ENCODE data around the gene OLFML3. TPM values are rescaled to one million over a fixed set of nuclear protein-coding genes. Genes with fewer than 3 reads are reported as not detected.

OLFML3 gene
- total RNA-seq, 2 experiments from 2014 or later, result 0.10 TPM; not detected in 1

- Mint-ChIP-seq H3K9me3 (no peaks in the 10 kb centered on the region), H3K27ac (no peak overlapping the region), H3K36me3 (ENCODE audit: low read depth) (no peaks in the 10 kb centered on the region), H3K27me3 (ENCODE audit: low read depth) (no peaks in the 10 kb centered on the region), H3K4me3 (no peak overlapping the region), H3K4me1 (ENCODE audit: low read depth) (peaks cover 16% of the 10 kb centered on the region)
- CTCF ChIA-PET, result interaction anchor here (0.6 to 1.4 kb wide), 2 partner anchors 292 to 300 kb away, joined by 3 to 8 read pairs; no protein-coding TSS in a partner anchor
- no peak for DNase-seq
- intact Hi-C loops (cut with micrococcal nuclease), result no loop called here
Measured at GRCh38 chr1:113981962-113982931, 3.0 kb downstream of the OLFML3 start.

- no peaks in the 10 kb centered on the region for H3K36me3 Mint-ChIP-seq (ENCODE audit: low read depth)
- no peak for DNase-seq
- no peaks in the 10 kb centered on the region for H3K27me3 Mint-ChIP-seq (ENCODE audit: low read depth)
- peaks cover 11% of the 10 kb centered on the region for H3K4me1 Mint-ChIP-seq (ENCODE audit: low read depth)
- no peak overlapping the region for H3K4me3 Mint-ChIP-seq
- CTCF ChIA-PET, result interaction anchor here (1.2 kb wide), 1 partner anchor 300 kb away, joined by 4 read pairs; no protein-coding TSS in a partner anchor
- intact Hi-C loops (cut with micrococcal nuclease), result no loop called here
- H3K27ac Mint-ChIP-seq, result no peak overlapping the region
- H3K9me3 Mint-ChIP-seq, result no peaks in the 10 kb centered on the region
Measured at GRCh38 chr1:113982949-113983348, 3.7 kb downstream of the OLFML3 start.

- intact Hi-C loops (cut with micrococcal nuclease), result no loop called here
- no peak for DNase-seq
- no peak overlapping the region for H3K27ac Mint-ChIP-seq
- no peaks in the 10 kb centered on the region for H3K9me3 Mint-ChIP-seq
- CTCF ChIA-PET, result interaction anchor here (1.2 kb wide), 1 partner anchor 299 kb away, joined by 4 read pairs; no protein-coding TSS in a partner anchor
- H3K27me3 Mint-ChIP-seq (ENCODE audit: low read depth), result no peaks in the 10 kb centered on the region
- no peak overlapping the region for H3K4me3 Mint-ChIP-seq
- H3K36me3 Mint-ChIP-seq (ENCODE audit: low read depth), result no peaks in the 10 kb centered on the region
- peaks cover 7% of the 10 kb centered on the region for H3K4me1 Mint-ChIP-seq (ENCODE audit: low read depth)
Measured at GRCh38 chr1:113983391-113983790, 4.1 kb downstream of the OLFML3 start.

- no peak overlapping the region for H3K4me3 Mint-ChIP-seq
- CTCF ChIA-PET, result interaction anchor here (1.2 kb wide), 1 partner anchor 299 kb away, joined by 4 read pairs; no protein-coding TSS in a partner anchor
- no peak for DNase-seq
- no peaks in the 10 kb centered on the region for H3K9me3 Mint-ChIP-seq
- no peaks in the 10 kb centered on the region for H3K36me3 Mint-ChIP-seq (ENCODE audit: low read depth)
- intact Hi-C loops (cut with micrococcal nuclease), result no loop called here
- peaks cover 3% of the 10 kb centered on the region for H3K4me1 Mint-ChIP-seq (ENCODE audit: low read depth)
- H3K27ac Mint-ChIP-seq, result no peak overlapping the region
- no peaks in the 10 kb centered on the region for H3K27me3 Mint-ChIP-seq (ENCODE audit: low read depth)
Measured at GRCh38 chr1:113983826-113984225, 4.6 kb downstream of the OLFML3 start.

GRCh38 chr1:113984710-113985109 lies 5.4 kb downstream of the OLFML3 start:
- Mint-ChIP-seq H3K4me3 (no peak overlapping the region), H3K36me3 (ENCODE audit: low read depth) (no peaks in the 10 kb centered on the region), H3K4me1 (ENCODE audit: low read depth) (no peaks in the 10 kb centered on the region), H3K9me3 (peaks cover 2% of the 10 kb centered on the region), H3K27ac (no peak overlapping the region), H3K27me3 (ENCODE audit: low read depth) (peaks cover 1% of the 10 kb centered on the region)
- intact Hi-C loops (cut with micrococcal nuclease), result no loop called here
- no peak for DNase-seq
- CTCF ChIA-PET, result interaction anchor here (0.6 to 1.2 kb wide), 2 partner anchors 214 to 298 kb away, joined by 4 to 5 read pairs; no protein-coding TSS in a partner anchor

GRCh38 chr1:113986802-113987201 lies 7.5 kb downstream of the OLFML3 start:
- H3K36me3 Mint-ChIP-seq (ENCODE audit: low read depth), result no peaks in the 10 kb centered on the region
- peaks cover 2% of the 10 kb centered on the region for H3K9me3 Mint-ChIP-seq
- CTCF ChIA-PET, result no interaction called here
- DNase-seq, result no peak
- H3K27ac Mint-ChIP-seq, result no peak overlapping the region
- H3K4me1 Mint-ChIP-seq (ENCODE audit: low read depth), result no peaks in the 10 kb centered on the region
- H3K4me3 Mint-ChIP-seq, result no peak overlapping the region
- intact Hi-C loops (cut with micrococcal nuclease), result no loop called here
- peaks cover 4% of the 10 kb centered on the region for H3K27me3 Mint-ChIP-seq (ENCODE audit: low read depth)

- Mint-ChIP-seq H3K4me1 (ENCODE audit: low read depth) (no peaks in the 10 kb centered on the region), H3K27me3 (ENCODE audit: low read depth) (peaks cover 4% of the 10 kb centered on the region), H3K36me3 (ENCODE audit: low read depth) (no peaks in the 10 kb centered on the region), H3K9me3 (peaks cover 2% of the 10 kb centered on the region), H3K4me3 (no peak overlapping the region), H3K27ac (no peak overlapping the region)
- intact Hi-C loops (cut with micrococcal nuclease), result no loop called here
- no peak for DNase-seq
- CTCF ChIA-PET, result no interaction called here
Measured at GRCh38 chr1:113987259-113987658, 8.0 kb downstream of the OLFML3 start.

- no peak for DNase-seq
- peaks cover 16% of the 10 kb centered on the region for H3K9me3 Mint-ChIP-seq
- H3K36me3 Mint-ChIP-seq (ENCODE audit: low read depth), result no peaks in the 10 kb centered on the region
- H3K4me3 Mint-ChIP-seq, result no peak overlapping the region
- CTCF ChIA-PET, result interaction anchor here (0.6 kb wide), 1 partner anchor 14 kb away, joined by 3 read pairs; no protein-coding TSS in a partner anchor
- intact Hi-C loops (cut with micrococcal nuclease), result no loop called here
- H3K4me1 Mint-ChIP-seq (ENCODE audit: low read depth), result no peaks in the 10 kb centered on the region
- peaks cover 7% of the 10 kb centered on the region for H3K27me3 Mint-ChIP-seq (ENCODE audit: low read depth)
- no peak overlapping the region for H3K27ac Mint-ChIP-seq
Measured at GRCh38 chr1:113990530-113990929, 11.3 kb downstream of the OLFML3 start.

- Mint-ChIP-seq H3K4me3 (no peak overlapping the region), H3K36me3 (ENCODE audit: low read depth) (no peaks in the 10 kb centered on the region), H3K4me1 (ENCODE audit: low read depth) (no peaks in the 10 kb centered on the region), H3K27ac (no peak overlapping the region), H3K27me3 (ENCODE audit: low read depth) (peaks cover 8% of the 10 kb centered on the region), H3K9me3 (peaks cover 17% of the 10 kb centered on the region)
- CTCF ChIA-PET, result no interaction called here
- intact Hi-C loops (cut with micrococcal nuclease), result no loop called here
- DNase-seq, result no peak
Measured at GRCh38 chr1:113990961-113991360, 11.7 kb downstream of the OLFML3 start.

- Mint-ChIP-seq H3K4me1 (ENCODE audit: low read depth) (no peaks in the 10 kb centered on the region), H3K27me3 (ENCODE audit: low read depth) (peaks cover 8% of the 10 kb centered on the region), H3K4me3 (no peak overlapping the region), H3K27ac (no peak overlapping the region), H3K9me3 (peaks cover 17% of the 10 kb centered on the region), H3K36me3 (ENCODE audit: low read depth) (no peaks in the 10 kb centered on the region)
- CTCF ChIA-PET, result no interaction called here
- DNase-seq, result no peak
- intact Hi-C loops (cut with micrococcal nuclease), result no loop called here
Measured at GRCh38 chr1:113991467-113991997, 12.3 kb downstream of the OLFML3 start.

- Mint-ChIP-seq H3K27me3 (ENCODE audit: low read depth) (peaks cover 9% of the 10 kb centered on the region), H3K36me3 (ENCODE audit: low read depth) (no peaks in the 10 kb centered on the region), H3K4me3 (no peak overlapping the region), H3K27ac (no peak overlapping the region), H3K4me1 (ENCODE audit: low read depth) (no peaks in the 10 kb centered on the region), H3K9me3 (peaks cover 17% of the 10 kb centered on the region)
- CTCF ChIA-PET, result no interaction called here
- DNase-seq, result no peak
- intact Hi-C loops (cut with micrococcal nuclease), result no loop called here
Measured at GRCh38 chr1:113993072-113993471, 13.8 kb downstream of the OLFML3 start.

- Mint-ChIP-seq H3K4me1 (ENCODE audit: low read depth) (peaks cover 2% of the 10 kb centered on the region), H3K4me3 (no peak overlapping the region), H3K27ac (no peak overlapping the region), H3K9me3 (peaks cover 17% of the 10 kb centered on the region), H3K36me3 (ENCODE audit: low read depth) (no peaks in the 10 kb centered on the region), H3K27me3 (ENCODE audit: low read depth) (peaks cover 9% of the 10 kb centered on the region)
- CTCF ChIA-PET, result no interaction called here
- DNase-seq, result no peak
- intact Hi-C loops (cut with micrococcal nuclease), result no loop called here
Measured at GRCh38 chr1:113993766-113994165, 14.5 kb downstream of the OLFML3 start.

All from activated naive CD4-positive, alpha-beta T cell treated with anti-CD3 and anti-CD28 coated beads for 36 hours (primary cell).